ENCODE measurements around the gene KIAA0408.

GRCh38 chr6:127489248-127489647 lies 30.1 kb upstream of the KIAA0408 start:
- TF ChIP-seq EP300 (IDR thresholded peaks at IDR 0.05) (no peak), POLR2AphosphoS5 (IDR thresholded peaks at IDR 0.05) (no peak), CTCF (IDR thresholded peaks at IDR 0.05) (no peak), POLR2A (IDR thresholded peaks at IDR 0.05) (no peak)

Measured in upper lobe of left lung (tissue), 4 donors.